Fibroblast of lung (primary cell): ENCODE results near the gene GDF10. TPM values are rescaled to one million over a fixed set of nuclear protein-coding genes. Genes with fewer than 3 reads are reported as not detected.

Experiments used
- DNase-seq, 2 donors: peaks; one replicate each; pipeline versions ENCODE4 v3.0.0 to v3.0.0-alpha.2; 2010; ENCODE audit warnings: low read depth in 2 of 2
- H2AFZ ChIP-seq: 2 replicates; pipeline ENCODE4 v1.5.1; 2012; ENCODE audit warnings: low read length, control low read depth, inconsistent platforms
- H3K27ac ChIP-seq: 2 replicates; pipeline ENCODE4 v1.5.1; 2011; ENCODE audit warnings: low read length, control low read depth; ENCODE audit not compliant: insufficient read depth
- H3K27me3 ChIP-seq: 2 replicates; pipeline ENCODE4 v1.5.1; 2011; ENCODE audit warnings: mild to moderate bottlenecking, low read length; ENCODE audit not compliant: control insufficient read depth, insufficient read depth
- H3K36me3 ChIP-seq: 2 replicates; pipeline ENCODE4 v1.5.1; 2011; ENCODE audit warnings: low read length; ENCODE audit not compliant: control insufficient read depth, insufficient read depth
- H3K4me1 ChIP-seq: 2 replicates; pipeline ENCODE4 v1.5.1; 2011; ENCODE audit warnings: low read length; ENCODE audit not compliant: control insufficient read depth, insufficient read depth; ENCODE audit errors: extremely low read depth
- H3K4me2 ChIP-seq: 2 replicates; pipeline ENCODE4 v1.5.1; 2011; ENCODE audit warnings: low read length, control low read depth; ENCODE audit not compliant: insufficient read depth; ENCODE audit errors: extremely low read depth
- H3K4me3 ChIP-seq, 4 experiments: fragments of 200-600 bp in 1 of 4; sonication (generic) in 1 of 4; replicated peaks in 1 of 4; 2 replicates each; pipeline ENCODE4 v1.5.1; 2011 to 2016; ENCODE audit warnings: low read length in 4 of 4, low read depth in 3 of 4, mild to moderate bottlenecking in 3 of 4, control low read depth in 2 of 4, inconsistent platforms in 1 of 4, mixed read lengths in 1 of 4; ENCODE audit not compliant: insufficient read depth in 1 of 4; ENCODE audit errors: control extremely low read depth in 1 of 4
- H3K79me2 ChIP-seq: 2 replicates; pipeline ENCODE4 v1.5.1; 2012; ENCODE audit warnings: mild to moderate bottlenecking, low read length, inconsistent platforms; ENCODE audit not compliant: control insufficient read depth, insufficient read depth
- H3K9ac ChIP-seq: 2 replicates; pipeline ENCODE4 v1.5.1; 2011; ENCODE audit warnings: mild to moderate bottlenecking, low read length, control low read depth; ENCODE audit not compliant: insufficient read depth
- H3K9me3 ChIP-seq: 2 replicates; pipeline ENCODE4 v1.5.1; 2012; ENCODE audit warnings: low read depth, low read length; ENCODE audit not compliant: control insufficient read depth, insufficient read depth
- H4K20me1 ChIP-seq: 2 replicates; pipeline ENCODE4 v1.5.1; 2011; ENCODE audit warnings: low read length; ENCODE audit not compliant: control insufficient read depth, insufficient read depth; ENCODE audit errors: extremely low read depth
- EZH2 ChIP-seq: IDR thresholded peaks from 2 replicates; pipeline ENCODE4 v1.5.1; 2012; ENCODE audit warnings: low read length, control low read depth, mild to moderate bottlenecking; ENCODE audit errors: missing control alignments
- polyA plus RNA-seq, 2 donors: library from polyadenylated mRNA; depleted of rRNA in 1 of 2; stranded (reverse) in 1 of 2; unstranded in 1 of 2; fragments of >200 nt; gene quantifications; 2 replicates each; pipeline ENCODE4 v1.2.1, GENCODE V29; 2011 to 2012; ENCODE audit warnings: missing spikeins in 1 of 2
- total RNA-seq: library from RNA; depleted of rRNA; stranded (reverse); fragments of >200 nt; gene quantifications from 2 replicates; pipeline ENCODE4 v1.2.1, GENCODE V29; 2014
- TF ChIP-seq, protein P1 (sequence below), 2 donors: IDR thresholded peaks in 1 of 2; conservative IDR thresholded peaks in 1 of 2; 1 replicate in 1 of 2; 2 replicates in 1 of 2; pipeline ENCODE4 v1.5.1; 2011 to 2012; ENCODE audit warnings: low read length in 2 of 2, control low read depth in 1 of 2, inconsistent platforms in 1 of 2, low read depth in 1 of 2, mild to moderate bottlenecking in 1 of 2

The GDF10 gene
- total and polyA plus RNA-seq, 2 donors (not counting 1 experiment from before 2014, with no cell fraction given) = 6.2 to 25.1 TPM

DNA sequence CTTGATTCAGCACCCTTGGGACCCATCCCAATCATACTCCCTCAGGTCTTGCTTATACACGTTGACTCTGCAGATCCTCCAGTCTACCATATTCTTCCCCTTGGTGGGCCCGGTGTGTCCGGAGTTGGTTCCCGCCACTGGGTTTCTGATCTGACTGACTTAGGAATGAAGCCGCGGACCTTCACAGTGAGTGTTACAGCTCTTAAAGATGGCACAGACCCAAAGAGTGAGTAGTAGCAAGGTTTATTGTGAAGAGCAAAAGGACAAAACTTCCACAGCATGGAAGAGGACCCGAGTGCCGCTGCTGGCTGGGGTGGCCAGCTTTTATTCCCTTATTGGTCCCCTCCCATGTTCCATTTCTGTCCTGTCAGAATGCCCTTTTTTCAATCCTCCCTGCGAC, 5.9 kb upstream of the GDF10 start:
- no peak overlapping the region for H3K4me3 ChIP-seq
- H4K20me1 ChIP-seq = no peaks in the 10 kb centered on the region
- no peak overlapping the region for H3K4me2 ChIP-seq
- DNase-seq = no peak
- no peaks in the 10 kb centered on the region for H3K9me3 ChIP-seq
- no peaks in the 10 kb centered on the region for H3K79me2 ChIP-seq
- H3K4me1 ChIP-seq = no peaks in the 10 kb centered on the region
- H3K27me3 ChIP-seq = peaks cover 4% of the 10 kb centered on the region
- no peak overlapping the region for H3K9ac ChIP-seq
- H2AFZ ChIP-seq = no peak overlapping the region
- H3K36me3 ChIP-seq = no peaks in the 10 kb centered on the region
- TF ChIP-seq EZH2 = no peak
- TF ChIP-seq, protein P1, sequence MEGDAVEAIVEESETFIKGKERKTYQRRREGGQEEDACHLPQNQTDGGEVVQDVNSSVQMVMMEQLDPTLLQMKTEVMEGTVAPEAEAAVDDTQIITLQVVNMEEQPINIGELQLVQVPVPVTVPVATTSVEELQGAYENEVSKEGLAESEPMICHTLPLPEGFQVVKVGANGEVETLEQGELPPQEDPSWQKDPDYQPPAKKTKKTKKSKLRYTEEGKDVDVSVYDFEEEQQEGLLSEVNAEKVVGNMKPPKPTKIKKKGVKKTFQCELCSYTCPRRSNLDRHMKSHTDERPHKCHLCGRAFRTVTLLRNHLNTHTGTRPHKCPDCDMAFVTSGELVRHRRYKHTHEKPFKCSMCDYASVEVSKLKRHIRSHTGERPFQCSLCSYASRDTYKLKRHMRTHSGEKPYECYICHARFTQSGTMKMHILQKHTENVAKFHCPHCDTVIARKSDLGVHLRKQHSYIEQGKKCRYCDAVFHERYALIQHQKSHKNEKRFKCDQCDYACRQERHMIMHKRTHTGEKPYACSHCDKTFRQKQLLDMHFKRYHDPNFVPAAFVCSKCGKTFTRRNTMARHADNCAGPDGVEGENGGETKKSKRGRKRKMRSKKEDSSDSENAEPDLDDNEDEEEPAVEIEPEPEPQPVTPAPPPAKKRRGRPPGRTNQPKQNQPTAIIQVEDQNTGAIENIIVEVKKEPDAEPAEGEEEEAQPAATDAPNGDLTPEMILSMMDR (conservative IDR thresholded peaks at IDR 0.05 in 1 of 2, IDR thresholded peaks at IDR 0.05 in 1 of 2; ENCODE audit: low read depth in 1 of 2, low read length in 2 of 2) = no peak
- H3K27ac ChIP-seq = no peak overlapping the region

DNA sequence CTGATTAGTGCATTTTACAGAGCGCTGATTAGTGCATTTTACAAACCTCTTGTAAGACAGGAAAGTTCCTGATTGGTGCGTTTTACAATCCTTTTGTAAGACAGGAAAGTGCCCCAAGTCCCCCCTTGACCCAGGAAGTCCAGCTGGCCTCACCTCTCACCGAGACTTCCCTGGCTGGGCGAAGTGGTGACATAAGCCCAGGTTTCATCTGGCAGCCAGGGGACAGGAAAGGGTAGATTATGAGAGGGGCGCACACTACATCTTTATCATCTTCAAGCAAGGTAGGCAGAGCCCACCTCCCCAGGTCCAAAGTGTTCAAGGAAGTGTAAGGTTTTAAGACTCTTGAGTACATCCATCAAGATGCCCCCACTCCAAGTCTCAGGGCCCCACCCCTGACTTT, 5.5 kb upstream of the GDF10 start:
- no peak for DNase-seq
- H2AFZ ChIP-seq = no peak overlapping the region
- no peak overlapping the region for H3K4me3 ChIP-seq
- H4K20me1 ChIP-seq = no peaks in the 10 kb centered on the region
- H3K4me2 ChIP-seq = no peak overlapping the region
- H3K27ac ChIP-seq = no peak overlapping the region
- H3K9ac ChIP-seq = no peak overlapping the region
- no peaks in the 10 kb centered on the region for H3K36me3 ChIP-seq
- H3K27me3 ChIP-seq = peaks cover 4% of the 10 kb centered on the region
- no peaks in the 10 kb centered on the region for H3K4me1 ChIP-seq
- TF ChIP-seq EZH2 = no peak
- TF ChIP-seq, protein P1 (conservative IDR thresholded peaks at IDR 0.05 in 1 of 2, IDR thresholded peaks at IDR 0.05 in 1 of 2; ENCODE audit: low read depth in 1 of 2, low read length in 2 of 2) = no peak
- H3K9me3 ChIP-seq = no peaks in the 10 kb centered on the region
- no peaks in the 10 kb centered on the region for H3K79me2 ChIP-seq

DNA sequence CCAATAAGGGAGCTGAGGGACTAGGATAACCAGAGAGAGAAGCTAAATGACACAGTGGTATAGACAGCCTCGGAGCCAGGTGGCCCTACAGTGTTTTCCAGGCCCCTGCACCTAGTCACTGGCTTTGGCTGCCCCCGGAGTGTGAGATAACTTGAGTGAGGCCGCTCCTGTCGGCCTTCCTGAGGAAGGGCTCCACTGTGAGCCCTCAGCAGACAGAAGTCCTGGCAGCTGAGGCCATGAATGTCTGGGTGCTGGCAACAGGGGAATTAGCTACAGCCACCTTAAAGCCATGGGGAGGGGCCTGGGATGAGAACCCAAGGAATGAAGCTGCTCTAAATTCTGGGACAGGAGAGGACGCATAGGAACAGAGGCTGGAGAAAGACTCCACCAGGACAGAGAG, 4.6 kb upstream of the GDF10 start:
- Histone ChIP-seq H4K20me1 (no peaks in the 10 kb centered on the region), H3K79me2 (no peaks in the 10 kb centered on the region)

More for the DNA sequence above, 4.6 kb upstream of the GDF10 start:
- Histone ChIP-seq H3K36me3 (no peaks in the 10 kb centered on the region), H3K4me1 (no peaks in the 10 kb centered on the region), H3K27me3 (peaks cover 4% of the 10 kb centered on the region), H3K4me3 (no peak overlapping the region), H3K9me3 (no peaks in the 10 kb centered on the region), H3K9ac (no peak overlapping the region), H2AFZ (no peak overlapping the region), H3K4me2 (no peak overlapping the region), H3K27ac (no peak overlapping the region)
- TF ChIP-seq, protein P1 (conservative IDR thresholded peaks at IDR 0.05 in 1 of 2, IDR thresholded peaks at IDR 0.05 in 1 of 2; ENCODE audit: low read depth in 1 of 2, low read length in 2 of 2) = no peak
- TF ChIP-seq EZH2 = no peak
- no peak for DNase-seq
